GM23248 (cell line): ENCODE results near the gene HOXA3. TPM values are rescaled to one million over a fixed set of nuclear protein-coding genes. Genes with fewer than 3 reads are reported as not detected.
A peak's percentile ranks its signal among the peaks of the same experiment; 100 is the strongest.

ENCODE experiments used
- DNase-seq: peaks from one replicate; pipeline ENCODE4 v3.0.0-alpha.2; 2015
- H2AFZ ChIP-seq: fragments of 200-600 bp; sonication (generic); 2 replicates; pipeline ENCODE4 v1.6.1; 2016; ENCODE audit warnings: antibody characterized with exemption
- H3F3A ChIP-seq: fragments of 200-600 bp; sonication (generic); 2 replicates; pipeline ENCODE4 v1.6.1; 2016; ENCODE audit warnings: mild to moderate bottlenecking, antibody characterized with exemption, mixed run types; ENCODE audit not compliant: insufficient read depth
- H3K27ac ChIP-seq: fragments of 200-600 bp; sonication (generic); 2 replicates; pipeline ENCODE4 v1.5.1; 2016; ENCODE audit warnings: mild to moderate bottlenecking
- H3K27me3 ChIP-seq: fragments of 200-600 bp; sonication (generic); replicated peaks from 2 replicates; pipeline ENCODE4 v1.6.1; 2016; ENCODE audit warnings: mild to moderate bottlenecking; ENCODE audit not compliant: insufficient read depth
- H3K36me3 ChIP-seq: fragments of 200-600 bp; sonication (generic); 2 replicates; pipeline ENCODE4 v1.6.1; 2016; ENCODE audit warnings: low read depth, mild to moderate bottlenecking
- H3K4me1 ChIP-seq: fragments of 200-600 bp; sonication (generic); 2 replicates; pipeline ENCODE4 v1.6.1; 2016; ENCODE audit warnings: mild to moderate bottlenecking; ENCODE audit not compliant: insufficient read depth
- H3K4me2 ChIP-seq: fragments of 200-600 bp; sonication (generic); one replicate; pipeline ENCODE4 v1.6.1; 2016; ENCODE audit warnings: mild to moderate bottlenecking; ENCODE audit not compliant: unreplicated experiment
- H3K4me3 ChIP-seq: fragments of 200-600 bp; sonication (generic); 2 replicates; pipeline ENCODE4 v1.5.1; 2016; ENCODE audit warnings: mild to moderate bottlenecking
- H3K79me2 ChIP-seq: fragments of 200-600 bp; sonication (generic); 2 replicates; pipeline ENCODE4 v1.6.1; 2016; ENCODE audit warnings: mild to moderate bottlenecking; ENCODE audit not compliant: insufficient read depth
- H3K9ac ChIP-seq: fragments of 200-600 bp; sonication (generic); 2 replicates; pipeline ENCODE4 v1.6.1; 2016; ENCODE audit warnings: mild to moderate bottlenecking
- H3K9me2 ChIP-seq: fragments of 200-600 bp; sonication (generic); 2 replicates; pipeline ENCODE4 v1.6.1; 2016; ENCODE audit warnings: mixed run types, mild to moderate bottlenecking, moderate library complexity; ENCODE audit not compliant: insufficient read depth
- H3K9me3 ChIP-seq: fragments of 200-600 bp; sonication (generic); one replicate; pipeline ENCODE4 v1.6.1; 2017; ENCODE audit warnings: low read depth
- H4K20me1 ChIP-seq: fragments of 200-600 bp; sonication (generic); 2 replicates; pipeline ENCODE4 v1.6.0; 2016; ENCODE audit not compliant: insufficient read depth
- EZH2 ChIP-seq: fragments of 200-600 bp; sonication (generic); IDR thresholded peaks from 2 replicates; pipeline ENCODE4 v1.6.1; 2018; ENCODE audit warnings: antibody characterized with exemption, mild to moderate bottlenecking; ENCODE audit not compliant: insufficient read depth, poor library complexity, severe bottlenecking
- EZH2phosphoT487 ChIP-seq: fragments of 200-600 bp; sonication (generic); IDR thresholded peaks from 2 replicates; pipeline ENCODE4 v1.6.1; 2018; ENCODE audit warnings: antibody characterized with exemption, moderate library complexity, mild to moderate bottlenecking, low read depth; ENCODE audit not compliant: insufficient read depth
- WGBS, 2 experiments: methylation state at CpG; one replicate each; pipeline ENCODE4 v1.1.6; 2015 to 2017; ENCODE audit warnings: low lambda C conversion rate in 2 of 2, low coverage in 1 of 2; ENCODE audit errors: missing lambda C conversion rate in 2 of 2; 5-methylcytosine and 5-hydroxymethylcytosine counted together
- in situ Hi-C: fragments of 300-500 bp; cut with MboI; formaldehyde crosslinking; loops from 2 replicates; pipeline ENCODE4 v1.15.0; 2020
- polyA plus RNA-seq: library from polyadenylated mRNA; unstranded; fragments of >200 nt; fragmentation: Nextera tagmentation; extraction: Ambion mirVana; gene quantifications from 2 replicates; pipeline ENCODE4 v1.2.1, GENCODE V29; 2016
- total RNA-seq: library from RNA; depleted of rRNA; stranded (reverse); fragments of >200 nt; shearing (Covaris generic); gene quantifications from 2 replicates; pipeline ENCODE4 v1.2.3, GENCODE V29; 2014

Gene HOXA3
- total and polyA plus RNA-seq, 2 experiments from 2014 or later, result 1.2 to 2.1 TPM

DNA sequence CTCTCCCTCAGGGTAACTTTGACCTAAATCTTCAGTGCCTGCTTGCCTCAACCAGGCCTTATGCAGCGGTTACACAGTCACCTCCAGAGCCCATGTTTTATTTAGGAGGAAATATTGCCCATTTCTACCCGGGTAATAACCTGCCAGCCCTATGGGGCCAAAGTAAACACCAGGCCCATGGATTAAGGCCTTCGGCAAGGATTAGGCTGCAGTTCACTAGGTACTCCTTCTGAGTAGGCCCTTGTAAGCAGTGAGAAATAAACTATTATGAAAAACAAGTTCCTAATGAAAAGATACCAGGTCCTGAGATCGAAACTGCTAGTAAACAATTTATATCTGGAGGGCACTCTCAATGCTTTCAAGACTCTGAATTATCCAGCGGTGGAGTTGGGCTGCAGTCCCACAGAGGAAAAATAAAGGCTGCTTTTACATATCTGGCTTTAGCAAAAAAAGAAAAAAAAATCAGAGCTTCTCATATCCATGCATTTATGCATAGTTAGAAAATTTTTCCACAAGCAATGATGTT, 25.5 kb upstream of the HOXA3 start:
- WGBS, 2 experiments, result 1% methylated on average over 5 of the region's 5 CpGs
- in situ Hi-C loops, result loop anchor here (10.0 kb wide), 1 partner anchor 1323 kb away; no protein-coding TSS in a partner anchor
- no peaks in the 10 kb centered on the region for H3K27me3 ChIP-seq
- peak overlapping the region; percentile 83 for H3K4me3 ChIP-seq
- no peak for TF ChIP-seq EZH2
- TF ChIP-seq EZH2phosphoT487, result 0 out of 2 replicates have a peak, but pooled peaks have one; percentile 18
- H3K36me3 ChIP-seq, result no peaks in the 10 kb centered on the region
- H3K79me2 ChIP-seq, result peaks cover 95% of the 10 kb centered on the region
- H3K9me3 ChIP-seq, result no peaks in the 10 kb centered on the region
- H3K4me2 ChIP-seq, result peak overlapping the region; percentile 100
- peak overlapping the region; percentile 99 for H3K27ac ChIP-seq
- H3K9ac ChIP-seq, result peak overlapping the region; percentile 98
- no peaks in the 10 kb centered on the region for H3F3A ChIP-seq
- peaks cover 58% of the 10 kb centered on the region for H3K4me1 ChIP-seq
- no peaks in the 10 kb centered on the region for H4K20me1 ChIP-seq
- H2AFZ ChIP-seq, result peak overlapping the region; percentile 83
- DNase-seq, result peak; percentile 54
- no peaks in the 10 kb centered on the region for H3K9me2 ChIP-seq

DNA sequence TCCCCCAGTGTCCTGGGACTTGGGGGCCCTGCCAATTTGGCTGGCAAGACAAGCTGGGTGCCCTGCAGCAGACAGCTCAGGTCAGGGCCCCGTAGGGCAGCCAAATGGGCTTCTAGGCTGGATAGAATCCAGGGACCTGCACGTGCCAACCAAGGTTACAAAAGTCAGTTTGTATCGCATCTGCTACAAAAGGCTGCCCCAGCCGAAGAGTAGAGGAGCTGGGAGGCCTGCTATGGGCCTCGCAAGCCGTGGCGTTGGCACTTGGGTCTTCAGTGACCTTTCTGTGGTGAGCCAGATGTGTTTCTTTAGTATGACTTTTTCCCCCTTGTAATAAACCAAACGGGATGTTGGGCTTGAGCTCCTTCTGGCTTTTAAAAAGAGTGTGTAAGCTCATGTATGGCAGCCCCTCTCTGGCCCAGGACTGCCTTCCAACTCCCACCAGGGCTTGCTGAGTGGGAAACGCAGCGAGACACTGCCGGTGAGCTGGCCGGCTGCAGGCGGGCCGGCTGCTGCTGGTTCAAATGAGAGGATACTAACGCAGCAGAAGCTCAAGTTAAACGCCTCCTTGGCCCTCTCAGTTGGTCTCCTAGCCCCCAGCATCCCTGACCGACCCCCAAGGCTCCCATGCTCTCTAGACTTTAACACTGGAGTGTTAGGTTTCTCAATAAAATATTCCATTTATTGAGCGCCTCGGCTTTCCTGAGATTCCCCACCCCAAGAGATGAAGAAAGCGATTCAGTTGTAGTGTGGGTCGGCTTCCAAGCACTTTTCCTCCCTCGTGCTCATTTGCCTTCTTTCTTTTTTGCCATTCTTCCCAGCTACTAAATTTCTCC, 24.8 kb upstream of the HOXA3 start:
- Histone ChIP-seq H3K9me3 (no peaks in the 10 kb centered on the region), H3K4me3 (peak overlapping the region; percentile 83), H3K9me2 (no peaks in the 10 kb centered on the region), H3K36me3 (no peaks in the 10 kb centered on the region), H3K4me2 (peak overlapping the region; percentile 100), H3K9ac (peak overlapping the region; percentile 98), H3K4me1 (peaks cover 51% of the 10 kb centered on the region), H3F3A (no peaks in the 10 kb centered on the region), H3K27me3 (no peaks in the 10 kb centered on the region), H2AFZ (peak overlapping the region; percentile 83), H3K79me2 (peaks cover 95% of the 10 kb centered on the region), H3K27ac (peak overlapping the region; percentile 99), H4K20me1 (no peaks in the 10 kb centered on the region)
- in situ Hi-C loops, result loop anchor here (10.0 kb wide), 1 partner anchor 1322 kb away; no protein-coding TSS in a partner anchor
- DNase-seq, result peak; percentile 80
- WGBS, 2 experiments, result 1 to 2% methylated on average over 22 of the region's 22 CpGs
- TF ChIP-seq EZH2phosphoT487 (no peak), EZH2 (no peak)

DNA sequence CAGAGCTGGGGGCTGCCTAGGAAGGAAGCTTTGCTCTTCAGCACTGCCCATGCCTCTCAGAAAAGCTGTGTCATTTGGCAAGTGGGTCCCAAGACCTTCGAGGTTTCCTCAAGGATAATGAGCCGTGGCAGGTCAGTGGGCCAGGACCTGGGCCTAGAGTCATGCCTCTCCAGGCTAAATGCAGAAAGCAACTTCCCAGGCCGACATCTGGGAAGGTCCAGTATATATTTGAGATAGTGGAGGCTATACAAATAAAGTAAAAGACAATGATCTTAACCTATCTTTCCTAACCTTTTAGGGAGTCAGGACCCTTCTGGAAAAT, 24.1 kb upstream of the HOXA3 start:
- Histone ChIP-seq H3K4me2 (peak overlapping the region; percentile 100), H3K27me3 (no peaks in the 10 kb centered on the region), H2AFZ (peak overlapping the region; percentile 65; the same call in 1 of the 2 replicates), H4K20me1 (no peaks in the 10 kb centered on the region), H3K4me3 (peak overlapping the region; percentile 83), H3K79me2 (peaks cover 96% of the 10 kb centered on the region), H3F3A (no peaks in the 10 kb centered on the region), H3K9me2 (no peaks in the 10 kb centered on the region), H3K36me3 (no peaks in the 10 kb centered on the region), H3K9ac (peak overlapping the region; percentile 98), H3K4me1 (peaks cover 45% of the 10 kb centered on the region), H3K9me3 (no peaks in the 10 kb centered on the region), H3K27ac (peak overlapping the region; percentile 99)
- WGBS, 2 experiments, result 4% methylated on average over 3 of the region's 3 CpGs
- in situ Hi-C loops, result loop anchor here (10.0 kb wide), 1 partner anchor 1322 kb away; no protein-coding TSS in a partner anchor
- no peak for DNase-seq
- TF ChIP-seq EZH2 (no peak), EZH2phosphoT487 (no peak)

DNA sequence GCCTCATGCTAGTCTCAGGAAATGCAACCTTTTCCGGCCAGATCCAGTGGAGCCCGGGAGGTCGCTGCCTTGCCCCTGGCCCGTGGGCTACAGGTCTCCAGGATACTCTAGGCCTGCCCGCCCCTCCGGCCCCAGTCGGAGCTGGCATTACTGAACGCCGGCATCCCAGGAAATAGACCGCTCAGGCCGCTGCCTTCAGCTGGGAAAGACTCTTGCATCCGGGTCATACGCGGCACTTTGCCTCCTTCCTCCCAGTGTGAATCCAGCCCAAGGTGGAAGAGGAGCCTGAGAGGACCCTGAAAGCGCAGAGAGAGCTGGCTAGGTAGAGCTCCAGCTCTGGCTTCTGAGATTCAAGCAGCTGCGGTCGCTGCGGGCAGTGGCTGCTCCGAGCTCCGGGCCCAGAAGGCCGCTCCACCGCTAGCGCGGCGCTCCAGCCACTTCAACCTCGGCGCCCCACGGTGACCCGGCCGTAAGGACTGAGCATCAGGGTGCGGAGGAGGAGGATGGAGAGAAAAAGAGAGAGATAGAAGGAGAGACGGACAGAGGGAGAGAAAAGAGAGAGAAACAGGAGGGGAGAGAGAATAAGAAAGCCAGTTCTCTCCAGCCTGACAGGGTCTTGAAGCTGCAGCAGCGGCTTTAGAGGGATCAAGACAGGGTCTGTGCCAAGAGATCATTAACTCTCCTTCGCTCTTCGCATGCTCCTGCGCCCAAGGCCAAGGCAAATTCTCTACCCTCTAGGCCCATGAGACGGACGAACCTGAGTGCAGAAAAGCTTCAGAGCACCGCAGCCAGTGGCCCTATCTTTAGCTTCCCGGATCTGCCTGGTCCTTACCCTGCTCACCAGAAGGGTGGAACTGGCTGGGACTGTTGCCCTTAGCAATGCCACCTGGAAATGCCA, 23.5 kb upstream of the HOXA3 start:
- Histone ChIP-seq H3K9me2 (no peaks in the 10 kb centered on the region), H3K4me2 (peak overlapping the region; percentile 100), H3K9ac (peak overlapping the region; percentile 98), H3K79me2 (peaks cover 96% of the 10 kb centered on the region), H3K27me3 (no peaks in the 10 kb centered on the region), H3F3A (no peaks in the 10 kb centered on the region), H4K20me1 (no peaks in the 10 kb centered on the region), H3K9me3 (no peaks in the 10 kb centered on the region), H3K4me1 (peaks cover 39% of the 10 kb centered on the region), H2AFZ (peak overlapping the region; percentile 65), H3K36me3 (no peaks in the 10 kb centered on the region), H3K4me3 (peak overlapping the region; percentile 83), H3K27ac (peak overlapping the region; percentile 99)
- in situ Hi-C loops, result loop anchor here (10.0 kb wide), 1 partner anchor 1321 kb away; no protein-coding TSS in a partner anchor
- 1 to 3% methylated on average over 34 to 39 of the region's 40 CpGs for WGBS, 2 experiments
- DNase-seq, result peak; percentile 78
- TF ChIP-seq EZH2, result no peak
- no peak for TF ChIP-seq EZH2phosphoT487
